Fibroblast of villous mesenchyme (primary cell): ENCODE data around the gene BICC1. TPM values are rescaled to one million over a fixed set of nuclear protein-coding genes. Genes with fewer than 3 reads are reported as not detected.

Experiments used
- DNase-seq: peaks from one replicate; pipeline ENCODE4 v3.0.0-alpha.2; 2010; ENCODE audit warnings: low read depth
- H3K4me3 ChIP-seq: 2 replicates; pipeline ENCODE4 v1.5.1; 2011; ENCODE audit warnings: low read depth, mild to moderate bottlenecking, low read length
- total RNA-seq: library from RNA; depleted of rRNA; stranded (reverse); fragments of >200 nt; gene quantifications from 2 replicates; pipeline ENCODE4 v1.2.3, GENCODE V29; 2012
- TF ChIP-seq, protein P1 (sequence below): IDR thresholded peaks from 2 replicates; pipeline ENCODE4 v1.5.1; 2012; ENCODE audit warnings: low read depth, mild to moderate bottlenecking, low read length; ENCODE audit not compliant: insufficient read depth

The BICC1 gene
- total RNA-seq, 1 donor: 39.3 TPM

DNA sequence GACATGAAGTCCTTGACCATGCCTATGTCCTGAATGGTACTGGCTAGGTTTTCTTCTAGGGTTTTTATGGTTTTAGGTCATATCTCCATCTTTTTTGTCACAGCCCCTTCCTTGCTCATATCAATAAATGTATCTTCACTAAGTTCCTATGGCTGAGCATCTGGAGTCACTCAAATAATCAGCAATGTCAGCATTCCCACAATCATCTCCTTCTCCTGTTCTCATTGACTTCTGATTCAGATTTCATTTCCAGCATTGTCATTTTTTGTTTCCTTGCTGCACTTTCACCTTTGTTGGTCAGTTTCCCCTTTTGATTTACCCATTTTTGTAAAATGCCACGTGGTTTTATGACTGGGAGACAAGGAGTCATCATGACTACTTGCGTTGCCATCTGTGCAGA, 181.2 kb downstream of the BICC1 start:
- no peak overlapping the region for H3K4me3 ChIP-seq
- TF ChIP-seq, protein P1, sequence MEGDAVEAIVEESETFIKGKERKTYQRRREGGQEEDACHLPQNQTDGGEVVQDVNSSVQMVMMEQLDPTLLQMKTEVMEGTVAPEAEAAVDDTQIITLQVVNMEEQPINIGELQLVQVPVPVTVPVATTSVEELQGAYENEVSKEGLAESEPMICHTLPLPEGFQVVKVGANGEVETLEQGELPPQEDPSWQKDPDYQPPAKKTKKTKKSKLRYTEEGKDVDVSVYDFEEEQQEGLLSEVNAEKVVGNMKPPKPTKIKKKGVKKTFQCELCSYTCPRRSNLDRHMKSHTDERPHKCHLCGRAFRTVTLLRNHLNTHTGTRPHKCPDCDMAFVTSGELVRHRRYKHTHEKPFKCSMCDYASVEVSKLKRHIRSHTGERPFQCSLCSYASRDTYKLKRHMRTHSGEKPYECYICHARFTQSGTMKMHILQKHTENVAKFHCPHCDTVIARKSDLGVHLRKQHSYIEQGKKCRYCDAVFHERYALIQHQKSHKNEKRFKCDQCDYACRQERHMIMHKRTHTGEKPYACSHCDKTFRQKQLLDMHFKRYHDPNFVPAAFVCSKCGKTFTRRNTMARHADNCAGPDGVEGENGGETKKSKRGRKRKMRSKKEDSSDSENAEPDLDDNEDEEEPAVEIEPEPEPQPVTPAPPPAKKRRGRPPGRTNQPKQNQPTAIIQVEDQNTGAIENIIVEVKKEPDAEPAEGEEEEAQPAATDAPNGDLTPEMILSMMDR: no peak
- no peak for DNase-seq

DNA sequence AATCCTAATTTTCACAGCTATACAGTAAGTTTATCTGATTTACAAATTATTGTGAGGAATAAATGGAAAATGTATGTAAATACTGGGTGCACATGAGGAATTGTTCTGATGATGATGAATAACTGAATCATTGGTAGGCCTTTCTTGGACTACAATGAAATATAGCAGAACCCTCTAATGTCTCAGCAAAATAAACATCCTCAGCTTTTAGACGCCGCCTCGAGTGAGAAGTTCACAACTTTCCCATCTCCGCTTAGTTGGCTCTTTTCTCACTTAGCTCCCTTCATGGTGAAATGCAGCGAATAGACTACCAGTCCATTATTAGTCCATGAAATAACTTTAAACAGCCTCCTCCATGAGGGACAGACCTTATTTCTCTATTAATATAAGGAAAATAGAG, 182.3 kb downstream of the BICC1 start:
- DNase-seq: no peak
- TF ChIP-seq, protein P1: no peak
- H3K4me3 ChIP-seq: no peak overlapping the region

DNA sequence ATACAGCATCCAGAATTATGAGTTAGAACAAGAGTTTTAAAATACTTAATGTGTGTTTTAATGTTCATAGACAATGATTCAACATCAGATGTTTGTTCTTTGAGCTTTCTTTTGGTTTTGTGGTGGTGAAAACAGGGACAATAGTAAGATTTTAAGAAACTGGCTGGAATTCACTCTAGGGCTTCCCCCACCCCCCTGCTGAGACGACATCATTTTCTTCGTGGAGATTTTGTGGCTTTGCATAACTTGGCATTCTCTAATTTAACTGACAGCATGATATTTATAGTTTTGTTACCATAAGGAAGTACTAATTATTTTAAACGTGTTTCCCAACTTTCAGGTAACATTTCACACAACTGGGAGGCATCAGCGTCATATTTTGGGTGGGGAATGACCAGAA, 184.1 kb downstream of the BICC1 start:
- DNase-seq: no peak
- TF ChIP-seq, protein P1: no peak
- H3K4me3 ChIP-seq: no peak overlapping the region

DNA sequence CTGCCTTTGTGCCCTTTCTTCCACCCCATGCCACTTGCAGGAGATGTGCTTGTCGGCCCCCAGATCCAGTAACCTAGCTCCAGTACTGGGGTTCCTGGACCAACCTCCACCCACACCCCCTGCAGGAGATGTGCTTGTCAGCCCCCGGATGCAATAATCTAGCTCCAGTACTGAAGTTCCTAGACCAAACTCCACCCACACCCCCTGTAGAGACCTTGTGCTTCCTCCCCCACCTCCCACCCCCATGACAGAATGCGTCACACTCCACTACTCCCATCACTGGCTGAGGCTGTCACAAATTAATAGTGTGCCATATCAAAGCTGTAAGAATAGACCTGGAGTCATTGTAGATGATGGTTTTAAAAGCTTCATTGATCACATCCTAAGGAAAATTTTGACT, 185.0 kb downstream of the BICC1 start:
- TF ChIP-seq, protein P1: no peak
- DNase-seq: no peak
- no peak overlapping the region for H3K4me3 ChIP-seq

DNA sequence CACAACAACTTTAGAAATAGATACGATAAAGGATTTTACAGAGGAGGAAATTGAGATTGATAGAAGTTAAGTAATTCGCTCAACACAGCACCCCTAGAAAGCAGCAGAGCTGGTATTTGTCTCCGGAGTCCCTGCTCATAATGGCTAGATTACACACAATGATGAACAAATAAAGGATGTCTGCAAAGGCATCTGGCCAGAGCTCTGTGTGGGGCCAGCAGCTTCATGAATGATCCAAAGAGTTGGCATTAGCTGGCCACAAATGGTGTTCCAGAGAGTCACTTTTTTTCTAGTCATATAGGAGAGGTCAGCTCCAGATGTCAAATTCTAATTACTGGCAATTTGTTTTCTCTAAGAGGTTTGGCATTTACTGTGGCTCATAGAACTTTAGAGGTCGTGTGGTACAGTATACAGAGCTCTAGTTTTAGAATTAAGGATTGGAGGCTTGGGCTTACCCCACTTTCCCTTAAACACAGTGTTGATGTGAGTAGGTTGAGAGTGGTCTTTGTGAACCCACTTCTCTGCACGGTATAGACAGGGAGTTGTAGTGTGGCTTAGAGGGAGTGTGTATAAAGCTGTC, 186.2 kb downstream of the BICC1 start:
- no peak for DNase-seq
- TF ChIP-seq, protein P1: no peak
- H3K4me3 ChIP-seq: no peak overlapping the region

DNA sequence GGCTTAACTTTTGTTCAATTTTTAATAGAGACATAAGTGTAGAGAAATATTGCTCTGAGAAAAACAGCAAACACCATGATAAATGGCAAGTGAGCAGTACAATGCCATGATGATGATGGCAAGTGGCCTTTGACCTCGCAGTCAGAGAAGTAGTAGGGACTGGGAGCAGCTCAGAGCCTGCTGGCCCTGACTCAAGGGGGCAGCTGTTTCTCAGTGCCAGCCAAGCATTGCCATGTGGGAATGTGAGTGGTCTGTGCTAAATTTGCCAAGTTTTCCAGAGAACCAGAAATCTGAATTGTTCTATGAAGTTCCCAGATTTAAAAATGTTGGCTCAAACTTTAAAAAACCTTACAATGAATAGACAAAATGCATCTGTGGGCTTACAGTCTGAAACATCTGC, 187.9 kb downstream of the BICC1 start:
- TF ChIP-seq, protein P1: no peak
- no peak for DNase-seq
- H3K4me3 ChIP-seq: no peak overlapping the region
